Glutamatergic neuron (in vitro differentiated cells): Measurements from ENCODE around the gene DIAPH1. TPM values are rescaled to one million over a fixed set of nuclear protein-coding genes. Genes with fewer than 3 reads are reported as not detected.

Source experiments
- DNase-seq: peaks from one replicate; pipeline ENCODE4 v3.0.0; 2022
- H3K27ac Mint-ChIP-seq: one replicate; pipeline ENCODE4 v1.8.0; 2020; ENCODE audit warnings: mild to moderate bottlenecking, mixed read lengths, inconsistent platforms; ENCODE audit not compliant: unreplicated experiment
- H3K27me3 Mint-ChIP-seq: one replicate; pipeline ENCODE4 v1.8.0; 2020; ENCODE audit warnings: mild to moderate bottlenecking, moderate library complexity, mixed read lengths, inconsistent platforms; ENCODE audit not compliant: unreplicated experiment
- H3K36me3 Mint-ChIP-seq: one replicate; pipeline ENCODE4 v1.8.0; 2020; ENCODE audit warnings: mild to moderate bottlenecking, mixed read lengths, inconsistent platforms; ENCODE audit not compliant: unreplicated experiment
- H3K4me1 Mint-ChIP-seq: one replicate; pipeline ENCODE4 v1.8.0; 2020; ENCODE audit warnings: mild to moderate bottlenecking, low read depth, mixed read lengths, inconsistent platforms; ENCODE audit not compliant: unreplicated experiment
- H3K4me3 Mint-ChIP-seq: one replicate; pipeline ENCODE4 v1.8.0; 2020; ENCODE audit warnings: mild to moderate bottlenecking, mixed read lengths, inconsistent platforms; ENCODE audit not compliant: unreplicated experiment
- H3K9me3 Mint-ChIP-seq: one replicate; pipeline ENCODE4 v1.8.0; 2020; ENCODE audit warnings: mild to moderate bottlenecking, moderate library complexity, mixed read lengths, inconsistent platforms; ENCODE audit not compliant: unreplicated experiment
- total RNA-seq: library from RNA; stranded (reverse); fragmentation: NEBNext Ultra II Directional; extraction: Animal tissue kit (Norgen Biotek cat#: 25700); gene quantifications from one replicate; pipeline ENCODE4 v1.2.1, GENCODE V29; 2021; ENCODE audit not compliant: unreplicated experiment
- TF ChIP-seq, protein P1 (sequence below): fragments of 200-600 bp; sonication (generic); IDR thresholded peaks from one replicate; pipeline ENCODE4 v1.5.0; 2021; ENCODE audit not compliant: partially characterized antibody, unreplicated experiment

DIAPH1 gene
- total RNA-seq, 1 donor from 2014 or later, result 51.6 TPM

GRCh38 chr5:141618030-141618803 is 583 bp downstream of the DIAPH1 start:
- Mint-ChIP-seq H3K4me3 (peak overlapping the region; percentile 99), H3K27me3 (peaks cover 2% of the 10 kb centered on the region), H3K9me3 (peaks cover 4% of the 10 kb centered on the region), H3K4me1 (peaks cover 12% of the 10 kb centered on the region), H3K36me3 (no peaks in the 10 kb centered on the region), H3K27ac (peak overlapping the region; percentile 36)
- TF ChIP-seq, protein P1, sequence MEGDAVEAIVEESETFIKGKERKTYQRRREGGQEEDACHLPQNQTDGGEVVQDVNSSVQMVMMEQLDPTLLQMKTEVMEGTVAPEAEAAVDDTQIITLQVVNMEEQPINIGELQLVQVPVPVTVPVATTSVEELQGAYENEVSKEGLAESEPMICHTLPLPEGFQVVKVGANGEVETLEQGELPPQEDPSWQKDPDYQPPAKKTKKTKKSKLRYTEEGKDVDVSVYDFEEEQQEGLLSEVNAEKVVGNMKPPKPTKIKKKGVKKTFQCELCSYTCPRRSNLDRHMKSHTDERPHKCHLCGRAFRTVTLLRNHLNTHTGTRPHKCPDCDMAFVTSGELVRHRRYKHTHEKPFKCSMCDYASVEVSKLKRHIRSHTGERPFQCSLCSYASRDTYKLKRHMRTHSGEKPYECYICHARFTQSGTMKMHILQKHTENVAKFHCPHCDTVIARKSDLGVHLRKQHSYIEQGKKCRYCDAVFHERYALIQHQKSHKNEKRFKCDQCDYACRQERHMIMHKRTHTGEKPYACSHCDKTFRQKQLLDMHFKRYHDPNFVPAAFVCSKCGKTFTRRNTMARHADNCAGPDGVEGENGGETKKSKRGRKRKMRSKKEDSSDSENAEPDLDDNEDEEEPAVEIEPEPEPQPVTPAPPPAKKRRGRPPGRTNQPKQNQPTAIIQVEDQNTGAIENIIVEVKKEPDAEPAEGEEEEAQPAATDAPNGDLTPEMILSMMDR, result no peak
- DNase-seq, result peak; percentile 53

- Mint-ChIP-seq H3K27me3 (peaks cover 2% of the 10 kb centered on the region), H3K27ac (peak overlapping the region; percentile 36), H3K4me1 (peaks cover 13% of the 10 kb centered on the region), H3K36me3 (no peaks in the 10 kb centered on the region), H3K9me3 (peaks cover 4% of the 10 kb centered on the region), H3K4me3 (peak overlapping the region; percentile 99)
- TF ChIP-seq, protein P1, result no peak
- DNase-seq, result no peak
These were observed 1.1 kb downstream of the DIAPH1 start for GRCh38 chr5:141617682-141618029.

DNA sequence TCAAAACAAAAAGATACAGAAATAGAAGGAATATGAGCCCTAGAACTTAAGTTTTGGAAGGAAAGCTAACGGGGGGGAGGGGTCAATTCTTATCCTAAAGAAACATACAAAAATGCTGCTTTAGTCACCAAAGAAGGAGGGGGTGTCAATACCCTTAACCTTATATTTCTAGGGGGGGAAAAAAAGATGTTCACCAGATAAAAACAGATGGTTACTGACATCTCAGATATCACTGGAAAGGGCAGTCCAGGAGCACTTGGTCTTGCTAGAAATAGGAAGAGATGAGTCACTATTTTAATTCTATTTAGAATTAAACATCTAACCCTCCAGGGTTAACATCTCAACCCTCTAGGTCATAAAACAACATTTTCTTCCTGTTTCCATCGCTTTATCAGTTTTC is 1.7 kb downstream of the DIAPH1 start:
- peaks cover 2% of the 10 kb centered on the region for H3K27me3 Mint-ChIP-seq
- H3K4me3 Mint-ChIP-seq, result peak overlapping the region; percentile 99
- no peak for DNase-seq
- peak overlapping the region; percentile 6 for H3K27ac Mint-ChIP-seq
- H3K36me3 Mint-ChIP-seq, result no peaks in the 10 kb centered on the region
- H3K4me1 Mint-ChIP-seq, result peaks cover 13% of the 10 kb centered on the region
- peaks cover 4% of the 10 kb centered on the region for H3K9me3 Mint-ChIP-seq
- TF ChIP-seq, protein P1, result no peak

GRCh38 chr5:141615991-141616720 is 2.6 kb downstream of the DIAPH1 start:
- H3K36me3 Mint-ChIP-seq, result no peaks in the 10 kb centered on the region
- H3K27ac Mint-ChIP-seq, result no peak overlapping the region
- H3K4me3 Mint-ChIP-seq, result peak overlapping the region; percentile 13
- peaks cover 3% of the 10 kb centered on the region for H3K9me3 Mint-ChIP-seq
- TF ChIP-seq, protein P1, result no peak
- H3K27me3 Mint-ChIP-seq, result no peaks in the 10 kb centered on the region
- peaks cover 13% of the 10 kb centered on the region for H3K4me1 Mint-ChIP-seq
- DNase-seq, result no peak

- DNase-seq, result no peak
- no peak overlapping the region for H3K4me3 Mint-ChIP-seq
- TF ChIP-seq, protein P1, result no peak
- H3K27ac Mint-ChIP-seq, result no peak overlapping the region
- peaks cover 3% of the 10 kb centered on the region for H3K9me3 Mint-ChIP-seq
- no peaks in the 10 kb centered on the region for H3K27me3 Mint-ChIP-seq
- H3K36me3 Mint-ChIP-seq, result no peaks in the 10 kb centered on the region
- H3K4me1 Mint-ChIP-seq, result peaks cover 13% of the 10 kb centered on the region
These were observed 5.5 kb downstream of the DIAPH1 start for GRCh38 chr5:141613344-141613743.
